Psoas muscle (tissue), 8 donors: ENCODE measurements around the gene TBX2. TPM values are rescaled to one million over a fixed set of nuclear protein-coding genes. Genes with fewer than 3 reads are reported as not detected.

Experiments
- ATAC-seq, 4 donors: fragments of 200-7000 bp; cut with Tn5 transposase; one replicate each; pipeline ENCODE4 v1.9.1; 2020; ENCODE audit warnings: moderate library complexity in 3 of 4, mild to moderate bottlenecking in 2 of 4
- DNase-seq, 2 donors: peaks; one replicate each; pipeline ENCODE4 v3.0.0-alpha.2; 2020
- H3K27ac ChIP-seq: fragments of 200-600 bp; one replicate; pipeline ENCODE4 v1.8.0; 2022
- H3K27me3 ChIP-seq, 3 donors: fragments of 200-600 bp in 1 of 3; one replicate each; pipeline versions ENCODE4 v1.6.1 to v1.8.0; 2013 to 2022; ENCODE audit warnings: low read length in 2 of 3, mild to moderate bottlenecking in 2 of 3, moderate library complexity in 1 of 3; ENCODE audit not compliant: insufficient read depth in 3 of 3
- H3K36me3 ChIP-seq, 2 donors: fragments of 200-600 bp in 1 of 2; one replicate each; pipeline versions ENCODE4 v1.6.1 to v1.8.0; 2013 to 2022; ENCODE audit warnings: low read depth in 1 of 2, mild to moderate bottlenecking in 1 of 2, moderate library complexity in 1 of 2; ENCODE audit not compliant: insufficient read depth in 1 of 2
- H3K4me1 ChIP-seq: fragments of 200-600 bp; one replicate; pipeline ENCODE4 v1.8.0; 2022
- H3K4me3 ChIP-seq: fragments of 200-600 bp; one replicate; pipeline ENCODE4 v1.8.0; 2022; ENCODE audit warnings: mild to moderate bottlenecking
- H3K9me3 ChIP-seq: fragments of 200-600 bp; one replicate; pipeline ENCODE4 v1.8.0; 2022
- CTCF ChIP-seq: fragments of 200-600 bp; IDR thresholded peaks from one replicate; pipeline ENCODE4 v1.8.0; 2022; ENCODE audit warnings: antibody characterized with exemption
- WGBS, 3 donors: extraction: QIAGEN DNeasy Blood & Tissue Kit; methylation state at CpG; one replicate each; pipeline versions ENCODE4 v1.1.6 to v1.1.7; 2013; 5-methylcytosine and 5-hydroxymethylcytosine counted together
- intact Hi-C, 2 donors: fragments of 100-400 bp; cut with DNase I; formaldehyde crosslinking; loops; one replicate each; pipeline versions ENCODE4 v1.11.0 to v1.14.2; 2022
- polyA plus RNA-seq, 3 donors: library from polyadenylated mRNA; stranded (reverse); fragments of 200-250 nt; gene quantifications; one replicate each; pipeline ENCODE4 v1.2.3, GENCODE V29; 2013
- total RNA-seq, 4 donors: library from RNA; stranded (reverse); fragmentation: NEBNext Ultra II Directional in 2 of 4; extraction: Animal tissue kit (Norgen Biotek cat#: 25700) in 2 of 4; gene quantifications; one replicate each; pipeline versions ENCODE4 v1.2.1 to v1.2.4, GENCODE V29; 2021 to 2023
- donor health status: healthy with polysubstance abuse.
- donor health status: DM: no; HTN: no; CAD: no; lungs with moderate emphysema.
- donor health status: Bipolar disorder and iron deficiency.
- donor health status: healthy.
- donor health status: DM: yes; HTN: yes; CAD: no.
- donor health status: DM: no; HTN: no; CAD: no.
- donor health status: DM: no; HTN: no; CAD: no.
- donor health status: DM: yes; HTN: yes; CAD: no.

Gene TBX2
- total and polyA plus RNA-seq, 7 donors, result 3.5 to 8.7 (median 6.3) TPM

- no peak overlapping the region for H3K27ac ChIP-seq
- peaks cover 0 to 71% (median 35%) of the 10 kb centered on the region in 3 donors for H3K27me3 ChIP-seq
- no peaks in the 10 kb centered on the region for H3K36me3 ChIP-seq
- DNase-seq (no peak), ATAC-seq (no peak)
- peak overlapping the region; percentile 77 for H3K4me3 ChIP-seq
- H3K9me3 ChIP-seq, result no peaks in the 10 kb centered on the region
- WGBS, 3 donors, result 46 to 77% (median 65%) methylated on average over 1 of the region's 1 CpG
- intact Hi-C loops, result loop anchor here in 1 of 2 donors (5.0 kb wide), 1 partner anchor 689 kb away; no protein-coding TSS in a partner anchor
- no peak for TF ChIP-seq CTCF
- peaks cover 36% of the 10 kb centered on the region for H3K4me1 ChIP-seq
These were observed 6.8 kb downstream of the TBX2 start for GRCh38 chr17:61406537-61406845.

GRCh38 chr17:61406971-61407911, 7.6 kb downstream of the TBX2 start:
- DNase-seq (peak in 1 of 2 donors; percentile 32), ATAC-seq (no peak)
- TF ChIP-seq CTCF, result no peak
- Histone ChIP-seq H3K4me3 (peak overlapping the region; percentile 4), H3K9me3 (no peaks in the 10 kb centered on the region), H3K27me3 (peaks cover 0 to 65% (median 35%) of the 10 kb centered on the region in 3 donors), H3K36me3 (no peaks in the 10 kb centered on the region), H3K27ac (no peak overlapping the region), H3K4me1 (peaks cover 36% of the 10 kb centered on the region)
- intact Hi-C loops, result loop anchor here in 1 of 2 donors (5.0 kb wide), 1 partner anchor 690 kb away; no protein-coding TSS in a partner anchor
- whole genome bisulfite sequencing, 3 donors, result 45 to 56% (median 50%) methylated on average over 8 of the region's 8 CpGs

GRCh38 chr17:61408151-61409041, 8.8 kb downstream of the TBX2 start:
- DNase-seq (peak in 1 of 2 donors; percentile 48), ATAC-seq (no peak)
- Histone ChIP-seq H3K9me3 (no peaks in the 10 kb centered on the region), H3K36me3 (no peaks in the 10 kb centered on the region), H3K4me1 (peaks cover 36% of the 10 kb centered on the region), H3K4me3 (peak overlapping the region; percentile 72), H3K27me3 (peaks cover 0 to 54% (median 30%) of the 10 kb centered on the region in 3 donors), H3K27ac (peak overlapping the region; percentile 24)
- intact Hi-C loops, result loop anchor here in 1 of 2 donors (5.0 kb wide), 1 partner anchor 691 kb away; no protein-coding TSS in a partner anchor
- no peak for TF ChIP-seq CTCF
- 69 to 75% (median 75%) methylated on average over 40 to 41 of the region's 41 CpGs for WGBS, 3 donors

- Histone ChIP-seq H3K27me3 (peaks cover 0 to 43% (median 19%) of the 10 kb centered on the region in 3 donors), H3K36me3 (no peaks in the 10 kb centered on the region), H3K4me1 (peaks cover 29% of the 10 kb centered on the region), H3K27ac (peak overlapping the region; percentile 71), H3K9me3 (no peaks in the 10 kb centered on the region), H3K4me3 (peak overlapping the region; percentile 72)
- peak; percentile 66 to 79 for DNase-seq
- peak; percentile 62 for TF ChIP-seq CTCF
- peak; percentile 45 to 62 (median 52) for ATAC-seq
- 2 to 3% (median 2%) methylated on average over 50 to 73 of the region's 73 CpGs for WGBS, 3 donors
- intact Hi-C loops, result loop anchor here (2.0 to 10.0 kb wide), 4 partner anchors 143 to 692 kb away; partner anchors contain the start of gene MED13 (in 2 of the 2)
These were observed 9.9 kb downstream of the TBX2 start for GRCh38 chr17:61409301-61410112.
